GM18858 (cell line): ENCODE data around the gene PHKG1.
"Not testable (repeated sequence)": the region's sequence is repeated elsewhere in the genome, so short reads cannot be mapped to it uniquely, and the experiment has no call there.

ENCODE experiments used
- ATAC-seq: cut with Tn5 transposase; IDR thresholded peaks from one replicate; pipeline ENCODE4 v1.9.1; 2021; ENCODE audit not compliant: unreplicated experiment

PHKG1 gene

DNA sequence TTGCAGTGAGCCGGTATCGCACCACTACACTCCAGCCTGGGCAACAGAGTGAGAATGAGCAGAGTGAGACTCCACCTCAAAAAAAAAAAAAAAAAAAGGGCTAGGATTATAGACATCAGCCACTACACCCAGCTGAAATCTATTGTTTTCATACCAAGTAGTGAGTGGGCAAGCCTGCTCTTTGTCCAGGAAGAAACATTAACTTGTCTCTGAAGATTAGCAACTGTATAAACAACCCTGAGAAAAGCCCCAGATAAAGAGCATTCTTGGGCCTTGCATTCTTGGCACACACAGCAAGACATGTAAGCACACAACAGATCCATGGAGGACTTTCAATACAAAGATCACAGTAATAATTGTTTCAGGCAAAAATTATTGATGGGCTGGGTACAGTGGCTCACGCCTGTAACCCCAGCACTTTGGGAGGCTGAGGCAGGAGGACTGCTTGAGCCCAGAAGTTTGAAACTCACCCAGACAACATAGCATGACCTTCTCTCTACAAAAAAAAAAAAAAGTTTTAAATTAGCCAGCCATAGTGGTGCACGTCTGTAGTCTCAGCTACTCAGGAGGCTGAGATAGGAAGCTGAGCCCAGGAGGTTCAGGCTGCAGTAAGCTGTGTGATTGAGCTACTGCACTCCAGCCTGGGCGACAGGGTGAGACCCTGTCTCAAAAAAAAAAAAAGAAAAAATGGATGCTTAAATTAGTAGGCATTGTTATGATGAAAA, 45.9 kb downstream of the PHKG1 start:
- no peak for ATAC-seq

DNA sequence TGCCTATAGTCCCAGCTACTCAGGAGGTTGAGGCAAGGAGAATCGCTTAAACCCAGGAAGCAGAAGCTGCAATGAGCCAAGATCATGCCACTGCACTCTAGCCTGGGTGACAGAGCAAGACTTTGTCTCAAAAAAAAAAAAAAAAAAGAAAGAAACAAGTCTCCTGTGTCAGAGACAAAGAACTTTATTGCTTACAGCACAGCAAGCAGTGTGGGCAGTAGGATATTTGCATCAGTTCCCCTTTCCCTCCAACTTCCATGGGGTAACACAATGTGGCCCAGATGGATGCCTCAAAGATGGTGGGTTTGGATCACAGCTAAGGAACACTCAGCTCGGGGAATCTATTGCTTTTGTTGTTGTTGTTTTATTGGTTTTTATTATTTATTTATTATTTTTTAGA, 47.0 kb downstream of the PHKG1 start:
- not testable (repeated sequence) for ATAC-seq

DNA sequence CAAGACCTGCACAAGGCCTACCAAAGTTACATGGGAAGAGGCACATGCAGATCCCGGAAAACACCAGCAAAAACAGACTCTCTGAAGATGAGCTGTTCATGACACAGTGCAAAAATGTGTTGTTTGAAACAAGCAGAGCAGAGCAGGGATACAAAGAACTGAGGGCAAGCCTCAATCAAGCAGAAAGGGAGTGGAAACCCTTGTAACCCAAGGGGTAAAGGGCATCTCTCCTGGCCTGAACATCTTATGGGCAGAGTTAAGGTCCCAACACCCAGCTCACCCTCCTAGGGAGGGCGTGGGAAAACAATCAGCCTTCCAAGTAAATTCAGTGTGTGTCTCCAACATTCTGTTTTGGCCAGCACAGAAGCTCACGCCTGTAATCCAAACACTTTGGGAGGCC, 52.0 kb downstream of the PHKG1 start:
- ATAC-seq = no peak

DNA sequence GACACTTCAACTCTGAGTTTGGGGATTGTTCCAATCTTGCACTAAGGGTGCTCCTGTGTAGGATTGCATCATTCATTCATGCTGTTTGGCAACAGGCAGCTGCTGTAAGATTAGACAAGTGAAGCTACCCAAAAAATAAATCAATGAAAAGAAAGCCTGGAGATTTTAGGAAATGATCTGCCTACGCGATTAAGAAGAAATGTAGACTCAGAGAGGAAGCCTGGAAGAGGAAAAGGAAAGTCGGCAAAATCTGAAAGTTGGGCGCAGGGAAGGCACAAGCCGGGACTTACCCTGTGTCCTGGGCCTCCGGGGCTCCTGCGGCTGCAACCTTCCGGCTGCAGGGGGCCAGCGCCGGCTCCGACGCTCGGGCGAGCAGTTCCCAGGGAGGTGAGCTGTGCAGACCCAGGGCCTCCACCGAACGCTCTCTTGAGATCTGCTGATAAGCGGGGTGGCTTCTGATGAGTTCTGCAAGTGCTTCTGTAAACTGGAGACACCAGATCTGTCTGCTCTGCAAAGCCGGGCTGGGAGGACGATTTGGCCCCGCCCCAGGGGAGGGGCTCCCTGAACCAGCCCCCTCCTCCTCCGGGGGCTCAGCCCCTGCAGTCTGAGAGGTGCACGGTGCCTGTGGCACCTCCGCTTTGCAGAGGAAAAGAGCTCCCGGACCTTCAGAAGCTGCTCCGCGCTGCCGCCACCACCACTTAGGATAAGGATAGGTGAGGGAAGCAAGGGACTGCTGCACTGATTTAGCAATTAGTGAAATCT, 58.9 kb downstream of the PHKG1 start:
- peak; percentile 95 for ATAC-seq

DNA sequence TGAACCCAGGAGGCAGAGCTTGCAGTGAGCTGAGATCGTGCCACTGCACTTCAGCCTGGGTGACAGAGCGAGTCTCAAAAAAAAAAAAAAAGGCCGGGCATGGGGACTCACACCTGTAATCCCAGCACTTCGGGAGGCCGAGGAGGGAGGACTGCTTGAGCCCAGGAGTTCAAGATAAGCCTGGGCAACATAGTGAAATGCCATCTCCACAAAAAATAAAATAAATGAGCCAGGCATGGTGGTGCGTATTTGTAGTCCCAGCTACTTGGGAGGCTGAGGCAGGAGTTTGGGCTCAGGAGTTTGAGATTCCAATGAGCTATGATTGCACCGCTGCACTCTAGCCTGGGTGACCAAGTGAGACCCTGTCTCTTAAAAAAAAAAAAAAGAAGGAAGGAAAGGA, 60.2 kb downstream of the PHKG1 start:
- ATAC-seq = not testable (repeated sequence)

DNA sequence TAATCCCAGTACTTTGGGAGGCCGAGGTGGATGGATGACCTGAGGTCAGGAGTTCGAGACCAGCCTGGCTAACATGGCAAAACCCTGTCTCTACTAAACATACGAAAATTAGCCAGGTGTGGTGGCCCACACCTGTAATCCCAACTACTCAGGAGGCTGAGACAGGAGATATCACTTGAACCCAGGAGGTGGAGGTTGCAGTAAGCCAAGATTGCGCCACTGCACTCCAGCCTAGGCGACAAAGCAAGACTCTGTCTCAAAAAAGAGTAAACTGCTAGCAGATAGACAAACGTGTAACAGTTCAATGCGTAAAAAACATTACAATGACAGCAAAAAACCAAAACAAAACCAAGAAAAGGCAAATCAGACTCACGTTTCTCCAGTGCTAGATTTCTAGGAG, 61.2 kb downstream of the PHKG1 start:
- ATAC-seq = not testable (repeated sequence)

DNA sequence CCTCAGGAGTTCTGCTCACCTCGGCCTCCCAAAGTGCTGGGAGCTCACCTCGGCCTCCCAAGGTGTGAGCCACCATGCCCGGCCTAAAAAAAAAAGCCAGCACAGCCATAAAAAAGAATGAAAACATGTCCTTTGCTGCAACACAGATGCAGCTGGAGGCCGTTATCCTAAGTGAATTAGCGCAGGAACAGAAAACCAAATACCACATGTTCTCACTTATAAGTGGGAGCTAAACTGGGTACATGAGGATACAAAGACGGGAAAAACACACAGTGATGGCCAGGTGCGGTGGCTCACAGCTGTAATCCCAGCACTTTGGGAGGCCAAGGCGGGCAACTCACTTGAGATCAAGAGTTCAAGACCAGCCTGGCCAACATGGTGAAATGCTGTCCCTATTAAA, 62.4 kb downstream of the PHKG1 start:
- ATAC-seq = no peak
